ENCODE data around the gene HPDL.
A peak's percentile ranks its signal among the peaks of the same experiment; 100 is the strongest.
"Not testable (repeated sequence)": the region's sequence is repeated elsewhere in the genome, so short reads cannot be mapped to it uniquely, and the experiment has no call there.

The HPDL gene

GRCh38 chr1:45354838-45355237 is 28.1 kb downstream of the HPDL start:
- ATAC-seq = no peak

- no peak for ATAC-seq
Measured at GRCh38 chr1:45355683-45356082, 29.0 kb downstream of the HPDL start.

GRCh38 chr1:45356186-45356585 is 29.5 kb downstream of the HPDL start:
- ATAC-seq = no peak

DNA sequence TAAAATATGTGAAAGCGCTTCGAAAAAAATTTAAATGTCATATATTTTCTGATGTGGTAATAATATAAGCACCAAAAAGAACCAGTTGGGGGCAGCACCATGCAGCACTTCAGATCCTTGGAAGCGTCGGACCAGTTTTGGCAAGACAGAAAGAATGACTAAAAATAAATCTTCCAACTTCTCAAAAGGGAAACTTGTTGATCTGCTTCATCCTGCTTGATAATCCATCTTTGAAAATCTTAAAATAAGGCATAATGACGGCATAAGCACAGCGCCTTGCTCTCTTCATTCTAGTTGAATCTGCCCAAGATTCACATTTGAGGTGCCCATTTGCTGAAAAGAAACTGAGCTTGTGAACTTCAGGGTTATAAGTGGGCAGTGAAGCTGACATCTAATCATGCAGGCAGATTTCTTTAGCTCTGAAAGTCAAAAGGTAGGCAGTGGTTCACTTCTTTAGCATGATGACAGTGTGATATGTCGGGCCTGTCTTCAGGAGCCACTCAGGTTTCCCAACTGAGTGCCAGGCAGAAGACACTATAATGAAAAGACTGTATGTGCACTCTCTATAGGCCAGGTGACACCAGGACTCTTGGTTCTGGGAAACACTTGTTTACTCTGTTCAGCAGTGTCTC is 33.3 kb downstream of the HPDL start:
- ATAC-seq = peak in 1 of 2 donors; percentile 65

GRCh38 chr1:45360981-45361380 is 34.3 kb downstream of the HPDL start:
- not testable (repeated sequence) for ATAC-seq

GRCh38 chr1:45364294-45364693 is 37.6 kb downstream of the HPDL start:
- ATAC-seq = no peak

DNA sequence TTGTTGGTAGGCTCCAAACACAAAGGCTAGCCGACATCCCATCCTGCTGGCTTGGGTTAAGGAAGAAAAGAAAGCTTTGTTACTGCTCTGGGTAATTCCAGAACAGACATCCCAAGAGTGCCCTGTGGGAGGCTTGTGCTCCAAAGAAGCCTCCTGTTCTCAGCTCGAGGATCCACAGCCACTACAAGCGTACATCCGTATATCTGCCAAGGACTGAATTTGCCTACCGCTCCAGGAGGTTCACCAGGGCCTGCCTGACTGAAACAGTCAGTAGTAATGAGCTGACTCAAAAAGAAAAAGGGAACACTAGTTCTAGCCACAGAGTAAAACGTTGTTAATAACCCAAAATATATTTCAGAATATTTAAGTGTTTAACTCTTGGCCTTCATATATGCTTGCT is 38.4 kb downstream of the HPDL start:
- ATAC-seq = no peak

GRCh38 chr1:45370575-45370974 is 43.9 kb downstream of the HPDL start:
- ATAC-seq = no peak

GRCh38 chr1:45373573-45373972 is 46.9 kb downstream of the HPDL start:
- ATAC-seq = no peak

- no peak for ATAC-seq
Measured at GRCh38 chr1:45375104-45376090, 48.7 kb downstream of the HPDL start.

DNA sequence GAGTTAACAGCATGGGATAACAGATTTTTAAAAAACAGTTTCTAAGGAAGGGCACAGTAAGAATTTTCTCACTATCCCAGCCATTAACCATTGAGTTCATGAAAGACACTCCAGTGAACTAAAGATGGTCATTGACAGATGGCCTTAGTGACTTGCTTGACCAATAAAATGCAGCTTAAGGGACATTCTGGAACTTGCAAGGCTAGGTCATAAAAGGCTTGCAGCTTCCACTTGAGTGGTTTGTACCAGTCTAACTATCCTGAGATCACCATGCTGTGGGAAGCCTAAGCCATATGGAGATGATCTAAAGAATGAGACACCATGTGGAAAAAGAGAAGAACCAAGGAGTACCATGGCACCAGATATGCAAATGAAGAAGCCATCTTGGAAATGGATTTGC is 51.5 kb downstream of the HPDL start:
- ATAC-seq = no peak

Data from activated CD4-positive, CD25-positive, alpha-beta regulatory T cell treated with anti-CD3 and anti-CD28 coated beads, Interleukin-2, amount 50 U/mL, for 24 hours (primary cell).